Hepatocyte (in vitro differentiated cells): ENCODE measurements around the gene CNOT10.

ENCODE experiments used
- CTCF ChIP-seq: fragments of 200-600 bp; sonication (generic); IDR thresholded peaks from 2 replicates; pipeline ENCODE4 v1.5.1; 2016; ENCODE audit warnings: antibody characterized with exemption, mild to moderate bottlenecking; ENCODE audit not compliant: poor library complexity
- EZH2 ChIP-seq: fragments of 200-600 bp; sonication (generic); IDR thresholded peaks from 2 replicates; pipeline ENCODE4 v1.6.1; 2016; ENCODE audit warnings: antibody characterized with exemption, mild to moderate bottlenecking, borderline replicate concordance
- EZH2phosphoT487 ChIP-seq: fragments of 200-600 bp; sonication (generic); IDR thresholded peaks from one replicate; pipeline ENCODE4 v1.6.1; 2018; ENCODE audit warnings: antibody characterized with exemption, mild to moderate bottlenecking, low read depth, moderate library complexity; ENCODE audit not compliant: unreplicated experiment, severe bottlenecking

GRCh38 chr3:32675164-32675563 lies 9.8 kb upstream of the CNOT10 start:
- TF ChIP-seq CTCF (no peak), EZH2 (no peak), EZH2phosphoT487 (no peak)
